Fibroblast of lung (primary cell): ENCODE measurements around the gene HLA-F. TPM values are rescaled to one million over a fixed set of nuclear protein-coding genes. Genes with fewer than 3 reads are reported as not detected.

ENCODE experiments used
- DNase-seq, 2 donors: peaks; one replicate each; pipeline versions ENCODE4 v3.0.0 to v3.0.0-alpha.2; 2010; ENCODE audit warnings: low read depth in 2 of 2
- H2AFZ ChIP-seq: 2 replicates; pipeline ENCODE4 v1.5.1; 2012; ENCODE audit warnings: low read length, control low read depth, inconsistent platforms
- H3K27ac ChIP-seq: 2 replicates; pipeline ENCODE4 v1.5.1; 2011; ENCODE audit warnings: low read length, control low read depth; ENCODE audit not compliant: insufficient read depth
- H3K27me3 ChIP-seq: 2 replicates; pipeline ENCODE4 v1.5.1; 2011; ENCODE audit warnings: mild to moderate bottlenecking, low read length; ENCODE audit not compliant: control insufficient read depth, insufficient read depth
- H3K36me3 ChIP-seq: 2 replicates; pipeline ENCODE4 v1.5.1; 2011; ENCODE audit warnings: low read length; ENCODE audit not compliant: control insufficient read depth, insufficient read depth
- H3K4me1 ChIP-seq: 2 replicates; pipeline ENCODE4 v1.5.1; 2011; ENCODE audit warnings: low read length; ENCODE audit not compliant: control insufficient read depth, insufficient read depth; ENCODE audit errors: extremely low read depth
- H3K4me2 ChIP-seq: 2 replicates; pipeline ENCODE4 v1.5.1; 2011; ENCODE audit warnings: low read length, control low read depth; ENCODE audit not compliant: insufficient read depth; ENCODE audit errors: extremely low read depth
- H3K4me3 ChIP-seq, 4 experiments: fragments of 200-600 bp in 1 of 4; sonication (generic) in 1 of 4; replicated peaks in 1 of 4; 2 replicates each; pipeline ENCODE4 v1.5.1; 2011 to 2016; ENCODE audit warnings: low read length in 4 of 4, low read depth in 3 of 4, mild to moderate bottlenecking in 3 of 4, control low read depth in 2 of 4, inconsistent platforms in 1 of 4, mixed read lengths in 1 of 4; ENCODE audit not compliant: insufficient read depth in 1 of 4; ENCODE audit errors: control extremely low read depth in 1 of 4
- H3K79me2 ChIP-seq: 2 replicates; pipeline ENCODE4 v1.5.1; 2012; ENCODE audit warnings: mild to moderate bottlenecking, low read length, inconsistent platforms; ENCODE audit not compliant: control insufficient read depth, insufficient read depth
- H3K9ac ChIP-seq: 2 replicates; pipeline ENCODE4 v1.5.1; 2011; ENCODE audit warnings: mild to moderate bottlenecking, low read length, control low read depth; ENCODE audit not compliant: insufficient read depth
- H3K9me3 ChIP-seq: 2 replicates; pipeline ENCODE4 v1.5.1; 2012; ENCODE audit warnings: low read depth, low read length; ENCODE audit not compliant: control insufficient read depth, insufficient read depth
- H4K20me1 ChIP-seq: 2 replicates; pipeline ENCODE4 v1.5.1; 2011; ENCODE audit warnings: low read length; ENCODE audit not compliant: control insufficient read depth, insufficient read depth; ENCODE audit errors: extremely low read depth
- EZH2 ChIP-seq: IDR thresholded peaks from 2 replicates; pipeline ENCODE4 v1.5.1; 2012; ENCODE audit warnings: low read length, control low read depth, mild to moderate bottlenecking; ENCODE audit errors: missing control alignments
- polyA plus RNA-seq, 2 donors: library from polyadenylated mRNA; depleted of rRNA in 1 of 2; stranded (reverse) in 1 of 2; unstranded in 1 of 2; fragments of >200 nt; gene quantifications; 2 replicates each; pipeline ENCODE4 v1.2.1, GENCODE V29; 2011 to 2012; ENCODE audit warnings: missing spikeins in 1 of 2
- total RNA-seq: library from RNA; depleted of rRNA; stranded (reverse); fragments of >200 nt; gene quantifications from 2 replicates; pipeline ENCODE4 v1.2.1, GENCODE V29; 2014
- TF ChIP-seq, protein P1 (sequence below), 2 donors: IDR thresholded peaks in 1 of 2; conservative IDR thresholded peaks in 1 of 2; 1 replicate in 1 of 2; 2 replicates in 1 of 2; pipeline ENCODE4 v1.5.1; 2011 to 2012; ENCODE audit warnings: low read length in 2 of 2, control low read depth in 1 of 2, inconsistent platforms in 1 of 2, low read depth in 1 of 2, mild to moderate bottlenecking in 1 of 2

The HLA-F gene
- total and polyA plus RNA-seq, 2 donors (not counting 1 experiment from before 2014, with no cell fraction given): 5.4 to 18.7 TPM

DNA sequence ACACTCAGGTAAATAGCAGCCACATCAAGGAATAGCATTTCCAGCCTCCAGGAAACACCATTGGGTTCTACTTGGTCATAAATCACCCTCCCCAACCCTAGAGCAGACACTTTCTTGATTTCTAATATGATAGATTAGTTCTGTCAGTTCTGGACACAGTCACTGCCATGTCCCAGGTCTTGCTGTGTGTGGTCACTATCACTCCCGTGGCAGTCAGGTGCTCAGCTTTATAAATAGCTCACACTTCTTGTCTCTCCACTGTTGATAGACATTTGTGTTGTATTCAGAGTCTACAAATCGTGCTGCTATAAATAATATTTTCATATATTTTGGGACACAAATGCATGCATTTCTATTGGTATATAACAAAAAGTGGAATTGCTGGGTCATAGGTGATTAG is 13.3 kb downstream of the HLA-F start:
- Histone ChIP-seq H3K4me2 (no peak overlapping the region), H3K79me2 (no peaks in the 10 kb centered on the region), H3K9me3 (no peaks in the 10 kb centered on the region), H3K27me3 (no peaks in the 10 kb centered on the region), H3K27ac (no peak overlapping the region), H3K9ac (no peak overlapping the region), H3K4me3 (no peak overlapping the region), H2AFZ (no peak overlapping the region), H3K4me1 (no peaks in the 10 kb centered on the region), H4K20me1 (no peaks in the 10 kb centered on the region), H3K36me3 (no peaks in the 10 kb centered on the region)
- DNase-seq: no peak
- TF ChIP-seq, protein P1, sequence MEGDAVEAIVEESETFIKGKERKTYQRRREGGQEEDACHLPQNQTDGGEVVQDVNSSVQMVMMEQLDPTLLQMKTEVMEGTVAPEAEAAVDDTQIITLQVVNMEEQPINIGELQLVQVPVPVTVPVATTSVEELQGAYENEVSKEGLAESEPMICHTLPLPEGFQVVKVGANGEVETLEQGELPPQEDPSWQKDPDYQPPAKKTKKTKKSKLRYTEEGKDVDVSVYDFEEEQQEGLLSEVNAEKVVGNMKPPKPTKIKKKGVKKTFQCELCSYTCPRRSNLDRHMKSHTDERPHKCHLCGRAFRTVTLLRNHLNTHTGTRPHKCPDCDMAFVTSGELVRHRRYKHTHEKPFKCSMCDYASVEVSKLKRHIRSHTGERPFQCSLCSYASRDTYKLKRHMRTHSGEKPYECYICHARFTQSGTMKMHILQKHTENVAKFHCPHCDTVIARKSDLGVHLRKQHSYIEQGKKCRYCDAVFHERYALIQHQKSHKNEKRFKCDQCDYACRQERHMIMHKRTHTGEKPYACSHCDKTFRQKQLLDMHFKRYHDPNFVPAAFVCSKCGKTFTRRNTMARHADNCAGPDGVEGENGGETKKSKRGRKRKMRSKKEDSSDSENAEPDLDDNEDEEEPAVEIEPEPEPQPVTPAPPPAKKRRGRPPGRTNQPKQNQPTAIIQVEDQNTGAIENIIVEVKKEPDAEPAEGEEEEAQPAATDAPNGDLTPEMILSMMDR (conservative IDR thresholded peaks at IDR 0.05 in 1 of 2, IDR thresholded peaks at IDR 0.05 in 1 of 2; ENCODE audit: low read depth in 1 of 2, low read length in 2 of 2): no peak
- no peak for TF ChIP-seq EZH2

DNA sequence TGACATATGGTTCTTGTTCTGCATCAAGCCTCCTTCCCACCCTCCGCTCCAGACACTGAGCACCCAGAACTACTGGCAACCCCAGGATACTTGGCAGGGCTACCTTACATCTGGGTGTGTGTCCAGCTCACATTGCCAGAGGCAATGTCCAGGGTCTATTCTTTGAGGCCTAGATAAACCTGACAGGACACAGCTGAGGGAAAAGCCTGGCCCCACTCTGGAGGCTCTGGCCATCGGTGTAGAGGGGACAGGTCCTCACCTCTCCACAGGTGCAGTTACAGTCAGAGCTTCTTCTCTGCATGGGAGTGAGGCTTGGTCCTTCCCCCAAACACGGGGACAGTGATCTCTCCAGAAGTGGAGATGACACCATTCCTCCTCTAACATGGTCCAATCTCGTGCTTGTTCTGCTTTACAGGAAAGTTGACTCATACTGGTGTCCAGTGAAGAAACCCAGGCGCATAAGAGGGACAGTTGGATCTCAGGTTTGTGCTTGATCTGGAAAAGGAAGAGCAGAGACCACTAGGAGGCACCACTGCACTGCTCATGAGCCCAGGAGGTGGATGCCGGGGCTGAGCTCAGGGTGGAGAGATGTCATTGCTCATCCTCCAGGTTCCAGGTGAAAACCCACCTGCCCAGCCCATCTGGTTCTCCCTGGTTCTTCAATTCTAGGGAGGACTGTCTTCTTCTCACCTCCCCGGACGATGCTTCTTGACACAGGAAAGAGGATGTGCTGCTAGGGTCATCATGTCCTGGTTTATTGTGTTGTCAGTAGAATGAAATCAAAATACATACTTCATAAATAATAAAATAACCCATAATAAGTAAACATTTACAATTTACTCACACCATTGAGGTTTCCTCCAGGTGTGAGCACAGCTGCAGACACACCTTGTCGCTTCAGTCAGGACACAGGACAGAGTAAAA is 14.7 kb downstream of the HLA-F start:
- Histone ChIP-seq H3K27me3 (no peaks in the 10 kb centered on the region), H4K20me1 (no peaks in the 10 kb centered on the region), H3K4me2 (no peak overlapping the region), H3K9ac (no peak overlapping the region), H2AFZ (no peak overlapping the region), H3K9me3 (no peaks in the 10 kb centered on the region), H3K4me3 (no peak overlapping the region), H3K79me2 (no peaks in the 10 kb centered on the region), H3K36me3 (no peaks in the 10 kb centered on the region), H3K27ac (no peak overlapping the region), H3K4me1 (no peaks in the 10 kb centered on the region)
- DNase-seq: peak; percentile 43 to 65
- TF ChIP-seq, protein P1 (conservative IDR thresholded peaks at IDR 0.05 in 1 of 2, IDR thresholded peaks at IDR 0.05 in 1 of 2; ENCODE audit: low read depth in 1 of 2, low read length in 2 of 2): peak; percentile 68 to 79
- TF ChIP-seq EZH2: no peak

DNA sequence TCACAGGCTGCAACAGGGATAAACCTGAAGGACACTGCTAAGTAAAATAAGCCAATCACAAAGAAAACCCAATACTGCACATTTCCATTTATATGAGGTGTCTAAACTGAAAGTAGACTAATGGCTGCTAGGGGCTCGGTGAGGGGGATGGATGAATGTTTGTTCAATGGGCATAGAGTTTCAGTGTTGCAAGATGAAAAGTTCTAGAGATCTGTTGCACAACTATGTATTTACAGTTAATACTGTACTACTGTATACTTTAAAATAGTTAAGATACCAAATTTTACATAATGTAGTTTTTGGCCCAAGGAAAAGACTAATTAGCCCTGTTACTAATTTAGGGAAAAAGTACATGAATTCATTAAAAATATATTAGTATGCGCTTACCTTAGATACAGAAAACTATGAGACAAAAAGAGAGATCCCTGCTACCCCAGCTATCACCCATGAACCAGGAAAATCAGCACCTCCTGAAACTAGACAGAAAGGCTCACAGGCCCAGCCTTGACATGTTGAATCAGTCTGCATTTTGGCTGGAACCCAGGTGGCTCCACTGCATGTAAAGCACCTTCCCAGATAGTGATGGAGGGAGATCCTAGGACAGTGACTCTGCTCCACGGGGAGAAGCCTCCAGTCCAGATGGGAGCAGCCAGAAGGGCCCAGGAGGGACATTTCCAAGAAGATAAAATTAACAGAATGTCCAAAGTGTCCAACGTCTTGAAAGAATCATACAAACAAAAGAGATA is 16.1 kb downstream of the HLA-F start:
- Histone ChIP-seq H3K4me3 (no peak overlapping the region), H3K4me2 (no peak overlapping the region), H4K20me1 (no peaks in the 10 kb centered on the region), H3K36me3 (peaks cover 2% of the 10 kb centered on the region), H3K9ac (no peak overlapping the region), H3K27ac (no peak overlapping the region), H2AFZ (no peak overlapping the region), H3K27me3 (no peaks in the 10 kb centered on the region), H3K79me2 (no peaks in the 10 kb centered on the region), H3K4me1 (no peaks in the 10 kb centered on the region), H3K9me3 (no peaks in the 10 kb centered on the region)
- peak in 1 of 2 donors; percentile 12 for DNase-seq
- TF ChIP-seq EZH2: no peak
- TF ChIP-seq, protein P1 (conservative IDR thresholded peaks at IDR 0.05 in 1 of 2, IDR thresholded peaks at IDR 0.05 in 1 of 2; ENCODE audit: low read depth in 1 of 2, low read length in 2 of 2): no peak
